ENCODE data around the gene RTL10.

RTL10 gene

GRCh38 chr22:19843857-19844376, 10.8 kb downstream of the RTL10 start:
- H3K4me3 ChIP-seq (ENCODE audit: low read length), result no peak overlapping the region
- H4K20me1 ChIP-seq (ENCODE audit: control insufficient read depth, insufficient read depth, low read depth, low read length), result peaks cover 4% of the 10 kb centered on the region
- H3K27me3 ChIP-seq (ENCODE audit: control insufficient read depth, low read length), result no peaks in the 10 kb centered on the region
- peaks cover 20% of the 10 kb centered on the region for H3K36me3 ChIP-seq (ENCODE audit: control insufficient read depth, low read length)
- H3K4me1 ChIP-seq (ENCODE audit: control insufficient read depth, low read length), result peaks cover 30% of the 10 kb centered on the region
- H3F3A ChIP-seq (ENCODE audit: control insufficient read depth, insufficient read depth), result 0 out of 2 replicates have a peak, but pooled peaks cover 2% of the 10 kb centered on the region
- TF ChIP-seq CTCF (IDR thresholded peaks at IDR 0.05; ENCODE audit: low read depth, low read length, poor library complexity, severe bottlenecking) (no peak), EZH2phosphoT487 (IDR thresholded peaks at IDR 0.05; ENCODE audit: borderline replicate concordance, low read length) (no peak)
- peaks cover 24% of the 10 kb centered on the region for H3K79me2 ChIP-seq (ENCODE audit: control insufficient read depth, low read length)
- H3K27ac ChIP-seq (ENCODE audit: low read depth, low read length), result no peak overlapping the region
- H3K9me3 ChIP-seq (ENCODE audit: control insufficient read depth, insufficient read depth, low read length), result no peaks in the 10 kb centered on the region; the same call in 1 of the 2 replicates
- no peaks in the 10 kb centered on the region for H3K9me2 ChIP-seq (replicated peaks; ENCODE audit: control insufficient read depth, low read length)
- H3K4me2 ChIP-seq (ENCODE audit: low read length), result no peak overlapping the region

- no peak overlapping the region for H3K27ac ChIP-seq (ENCODE audit: low read depth, low read length)
- no peaks in the 10 kb centered on the region for H3K27me3 ChIP-seq (ENCODE audit: control insufficient read depth, low read length)
- H3K4me1 ChIP-seq (ENCODE audit: control insufficient read depth, low read length), result peaks cover 30% of the 10 kb centered on the region
- peaks cover 13% of the 10 kb centered on the region for H3K36me3 ChIP-seq (ENCODE audit: control insufficient read depth, low read length)
- H4K20me1 ChIP-seq (ENCODE audit: control insufficient read depth, insufficient read depth, low read depth, low read length), result peaks cover 4% of the 10 kb centered on the region
- H3K4me2 ChIP-seq (ENCODE audit: low read length), result no peak overlapping the region
- TF ChIP-seq CTCF (IDR thresholded peaks at IDR 0.05; ENCODE audit: low read depth, low read length, poor library complexity, severe bottlenecking) (no peak), EZH2phosphoT487 (IDR thresholded peaks at IDR 0.05; ENCODE audit: borderline replicate concordance, low read length) (no peak)
- peaks cover 17% of the 10 kb centered on the region for H3K79me2 ChIP-seq (ENCODE audit: control insufficient read depth, low read length)
- H3K4me3 ChIP-seq (ENCODE audit: low read length), result no peak overlapping the region
- H3F3A ChIP-seq (ENCODE audit: control insufficient read depth, insufficient read depth), result 0 out of 2 replicates have a peak, but pooled peaks cover 2% of the 10 kb centered on the region
- H3K9me3 ChIP-seq (ENCODE audit: control insufficient read depth, insufficient read depth, low read length), result no peaks in the 10 kb centered on the region; the same call in 1 of the 2 replicates
- H3K9me2 ChIP-seq (replicated peaks; ENCODE audit: control insufficient read depth, low read length), result no peaks in the 10 kb centered on the region
Measured at GRCh38 chr22:19843107-19843856, 11.4 kb downstream of the RTL10 start.

GRCh38 chr22:19842393-19843106, 12.1 kb downstream of the RTL10 start:
- no peak for TF ChIP-seq EZH2phosphoT487 (IDR thresholded peaks at IDR 0.05; ENCODE audit: borderline replicate concordance, low read length)
- TF ChIP-seq CTCF (IDR thresholded peaks at IDR 0.05; ENCODE audit: low read depth, low read length, poor library complexity, severe bottlenecking), result no peak
- Histone ChIP-seq H4K20me1 (ENCODE audit: control insufficient read depth, insufficient read depth, low read depth, low read length) (peaks cover 7% of the 10 kb centered on the region), H3K9me2 (replicated peaks; ENCODE audit: control insufficient read depth, low read length) (no peaks in the 10 kb centered on the region), H3K36me3 (ENCODE audit: control insufficient read depth, low read length) (peaks cover 7% of the 10 kb centered on the region), H3K4me3 (ENCODE audit: low read length) (no peak overlapping the region), H3K4me1 (ENCODE audit: control insufficient read depth, low read length) (peaks cover 30% of the 10 kb centered on the region), H3K27ac (ENCODE audit: low read depth, low read length) (no peak overlapping the region), H3K9me3 (ENCODE audit: control insufficient read depth, insufficient read depth, low read length) (no peaks in the 10 kb centered on the region; the same call in 1 of the 2 replicates), H3K27me3 (ENCODE audit: control insufficient read depth, low read length) (no peaks in the 10 kb centered on the region), H3F3A (ENCODE audit: control insufficient read depth, insufficient read depth) (0 out of 2 replicates have a peak, but pooled peaks cover 2% of the 10 kb centered on the region), H3K4me2 (ENCODE audit: low read length) (no peak overlapping the region), H3K79me2 (ENCODE audit: control insufficient read depth, low read length) (peaks cover 12% of the 10 kb centered on the region)
